NCI-H146 treated with DMSO at 0.1 percent for 48 hours (cell line): Measurements from ENCODE around the gene KRT71.

ENCODE experiments used
- DNase-seq: peaks from one replicate; lab custom pipeline; 2025; ENCODE audit not compliant: unreplicated experiment; lab: John Stamatoyannopoulos, UW

Gene KRT71

GRCh38 chr12:52499806-52500560 lies 53.0 kb downstream of the KRT71 start:
- no peak for DNase-seq

- DNase-seq = no peak
These were observed 54.0 kb downstream of the KRT71 start for GRCh38 chr12:52498946-52499345.

- DNase-seq = no peak
These were observed 55.0 kb downstream of the KRT71 start for GRCh38 chr12:52497975-52498374.

- DNase-seq = peak; percentile 40
These were observed 56.3 kb downstream of the KRT71 start for GRCh38 chr12:52496590-52497071.

GRCh38 chr12:52496054-52496453 lies 56.9 kb downstream of the KRT71 start:
- peak; percentile 84 for DNase-seq

- DNase-seq = peak; percentile 49
These were observed 57.6 kb downstream of the KRT71 start for GRCh38 chr12:52495389-52495788.

- DNase-seq = no peak
These were observed 58.4 kb downstream of the KRT71 start for GRCh38 chr12:52494518-52494917.

GRCh38 chr12:52494100-52494499 lies 58.8 kb downstream of the KRT71 start:
- no peak for DNase-seq
